CD4-positive, alpha-beta T cell treated with Interleukin-17A for 4 hours (primary cell): ENCODE results near the gene KLHL22.
A peak's percentile ranks its signal among the peaks of the same experiment; 100 is the strongest.
"Not testable (repeated sequence)": the region's sequence is repeated elsewhere in the genome, so short reads cannot be mapped to it uniquely, and the experiment has no call there.

Experiments
- DNase-seq: peaks from one replicate; pipeline ENCODE4 v3.0.0-alpha.2; 2020; ENCODE audit warnings: mixed read lengths

Gene KLHL22

DNA sequence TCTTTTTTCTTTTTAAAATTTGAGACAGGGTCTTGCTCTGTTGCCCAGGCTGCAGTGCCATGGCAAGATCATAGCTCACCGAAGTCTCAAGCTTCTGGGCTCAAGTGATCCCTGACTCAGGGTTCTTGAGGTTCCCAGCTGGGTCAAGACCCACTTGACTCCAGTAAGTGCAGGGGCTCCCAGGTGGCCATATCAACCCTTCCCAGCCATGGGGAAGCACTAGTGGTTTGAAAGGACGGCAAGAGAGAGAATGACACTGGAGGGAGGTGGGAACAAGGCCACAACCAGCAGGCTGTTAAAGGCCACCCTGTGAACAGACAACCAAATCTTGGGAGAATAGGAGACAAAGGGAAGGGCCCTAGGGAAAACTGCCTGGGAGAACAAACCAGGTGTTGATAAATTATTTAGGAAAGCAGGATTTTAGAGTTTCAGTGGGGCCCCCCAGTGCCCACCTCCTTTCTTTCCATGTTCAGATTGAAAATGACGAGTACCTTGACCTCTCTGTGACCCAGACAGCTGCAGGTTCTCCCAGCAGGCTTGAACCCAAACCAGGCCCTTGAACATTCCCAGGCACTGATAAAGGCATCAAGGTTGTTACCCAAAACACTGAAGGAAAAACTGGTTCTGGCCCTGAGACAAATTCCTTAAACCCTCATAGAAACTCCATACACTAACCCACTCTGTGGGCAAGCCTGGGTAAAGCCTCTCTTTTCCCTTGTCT lies 28.8 kb downstream of the KLHL22 start:
- DNase-seq, result no peak

DNA sequence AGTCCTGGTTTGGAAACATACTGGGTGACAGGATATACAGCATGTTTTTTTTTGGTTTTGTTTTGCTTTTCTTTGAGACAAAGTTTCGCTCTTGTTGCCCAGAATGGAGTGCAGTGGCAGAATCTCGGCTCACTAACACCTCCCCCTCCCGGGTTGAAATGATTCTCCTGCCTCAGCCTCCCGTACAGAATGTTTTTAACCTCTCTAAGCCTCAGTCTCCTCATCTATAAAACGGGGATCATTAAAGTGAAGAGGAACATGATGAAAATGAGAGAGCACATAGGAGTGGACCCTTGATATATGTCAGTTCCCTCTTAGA lies 29.9 kb downstream of the KLHL22 start:
- DNase-seq, result peak; percentile 33

DNA sequence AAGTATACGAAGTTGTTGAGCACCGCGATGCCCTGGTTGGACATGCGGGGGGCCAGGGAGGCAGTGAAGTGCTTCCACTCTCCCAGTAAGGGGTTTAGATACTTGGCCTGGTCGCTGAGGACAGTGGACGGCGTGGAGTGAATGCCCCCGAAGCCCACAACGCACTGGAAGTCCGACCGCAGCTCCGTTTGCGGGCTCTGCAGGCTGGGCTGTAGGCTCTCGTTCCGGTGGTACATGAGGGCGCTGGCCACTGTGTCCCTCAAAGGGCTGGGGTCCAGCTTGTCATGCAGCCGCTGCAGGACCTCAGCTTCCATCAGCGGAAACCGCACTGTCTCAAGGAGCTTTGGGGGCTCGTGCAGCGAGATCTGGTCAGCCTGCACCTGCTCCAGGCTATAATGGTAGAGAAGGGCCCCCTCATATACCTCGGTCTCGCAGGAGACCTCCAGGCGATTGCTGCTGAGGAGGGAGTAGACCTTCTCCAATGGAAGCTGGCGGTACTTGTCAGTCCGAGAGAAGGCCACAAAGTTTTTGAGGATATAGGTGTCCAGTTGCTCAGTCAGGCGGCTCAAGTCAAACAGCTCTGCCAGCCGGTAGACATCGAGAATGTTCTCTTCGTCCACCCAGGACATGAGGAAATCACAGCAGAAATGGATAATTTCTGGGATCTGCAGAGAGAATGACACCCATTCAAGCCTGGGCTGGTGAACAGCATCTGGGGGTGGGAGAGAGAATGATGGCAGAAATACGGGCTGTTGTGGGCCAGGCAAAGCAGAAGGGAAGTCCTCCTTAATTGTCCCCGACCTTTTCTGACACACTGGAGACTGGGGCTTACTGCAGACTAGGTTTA lies 30.5 kb downstream of the KLHL22 start:
- DNase-seq, result no peak

DNA sequence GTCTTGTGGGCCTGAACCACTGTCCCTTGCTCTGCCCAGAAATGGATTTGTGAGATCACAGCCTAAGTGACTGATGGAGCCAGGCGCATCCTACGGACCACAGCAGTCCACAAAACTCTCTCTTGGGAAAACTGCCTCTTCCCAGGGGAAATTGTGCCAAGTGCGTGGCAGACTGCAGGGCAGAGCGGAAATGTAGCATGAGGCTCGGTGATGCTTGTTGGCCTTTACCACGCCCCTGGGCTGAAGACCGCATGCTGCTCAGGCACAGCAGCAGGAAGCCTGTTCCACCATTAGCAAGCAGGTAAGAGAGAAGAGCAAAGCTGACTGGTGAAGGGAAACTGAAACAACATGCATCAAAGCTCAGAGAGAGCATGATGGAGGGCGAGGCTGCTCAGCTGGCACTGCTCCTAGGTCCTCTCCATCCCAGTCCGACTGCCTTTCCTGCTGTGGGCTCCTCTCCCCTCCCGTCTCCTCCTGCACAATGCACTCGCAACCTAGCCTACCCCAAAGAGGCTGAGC lies 31.4 kb downstream of the KLHL22 start:
- peak; percentile 77 for DNase-seq

DNA sequence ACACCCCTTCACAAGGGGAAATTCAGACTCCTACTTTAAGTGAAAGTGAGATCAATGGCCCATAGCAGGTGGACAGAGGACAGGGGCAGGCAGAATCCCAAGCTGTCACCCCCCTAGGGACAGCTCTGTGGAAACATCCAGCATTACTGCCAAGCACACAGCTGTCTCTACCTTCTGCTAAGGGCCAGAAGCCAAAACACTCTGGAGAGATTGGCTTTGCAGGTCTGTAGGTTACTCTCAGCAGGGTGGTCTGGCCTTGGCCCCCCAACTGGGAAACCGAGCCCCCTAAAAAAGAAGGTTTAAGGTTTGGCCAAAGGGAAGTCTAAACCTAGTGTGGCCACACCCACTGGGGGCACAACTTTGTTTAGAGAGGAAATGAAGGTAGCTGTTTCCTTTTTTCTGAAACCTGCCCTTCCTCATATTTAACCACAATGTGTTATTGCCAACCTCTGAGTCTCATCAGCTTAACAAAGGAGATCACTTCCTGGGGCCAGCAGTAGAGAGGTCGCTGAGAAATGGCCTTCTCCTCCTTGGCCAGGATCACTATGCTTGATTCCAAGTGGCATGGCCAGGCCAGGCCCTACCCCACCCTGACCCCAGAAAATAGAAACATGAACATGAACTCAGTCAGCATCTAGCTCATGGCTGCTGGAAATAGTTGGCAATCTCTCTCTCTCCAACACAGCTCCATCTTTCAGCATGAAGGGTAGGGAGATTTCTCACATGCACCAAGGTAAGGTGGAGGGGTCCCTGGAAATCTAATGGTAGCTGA lies 32.1 kb downstream of the KLHL22 start:
- peak; percentile 65 for DNase-seq

DNA sequence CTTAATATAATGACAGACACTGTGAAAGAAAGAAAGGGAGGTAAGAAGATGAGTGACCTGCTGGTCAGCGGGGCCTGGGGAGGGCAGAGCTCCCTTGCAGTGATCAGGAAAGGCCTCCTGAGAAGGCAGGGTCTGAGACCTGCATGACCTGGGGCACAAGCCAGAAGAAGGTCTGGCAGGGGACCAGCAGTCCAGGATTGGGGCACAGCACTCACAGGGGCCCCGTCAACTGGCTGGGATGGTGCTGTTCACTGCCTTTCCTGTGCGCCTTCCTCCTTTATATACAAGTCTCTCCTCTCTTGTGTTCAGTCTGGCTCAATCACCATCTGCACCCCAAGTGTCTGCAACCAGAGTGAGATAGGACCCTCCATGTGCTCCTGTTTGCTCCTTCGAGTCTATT lies 35.7 kb downstream of the KLHL22 start:
- no peak for DNase-seq

DNA sequence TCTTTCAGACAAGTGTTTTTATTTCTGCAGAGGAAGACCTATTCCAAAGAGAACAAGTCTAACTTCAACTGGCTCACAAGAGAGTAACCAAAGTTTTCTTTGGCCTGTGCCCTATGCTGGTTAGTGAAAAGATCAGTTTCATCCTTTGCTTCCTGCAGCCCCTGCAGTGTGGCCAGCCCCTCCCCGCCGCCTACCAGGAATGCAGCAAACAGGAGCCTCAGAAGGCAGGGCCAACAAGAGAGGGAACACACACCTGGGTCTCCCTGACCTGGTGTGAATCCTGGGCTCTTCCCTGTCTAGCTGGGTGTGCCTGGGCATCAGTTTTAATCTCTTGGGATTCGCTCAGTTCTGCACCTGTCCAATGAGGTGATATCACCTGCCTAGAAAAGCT lies 36.4 kb downstream of the KLHL22 start:
- DNase-seq, result no peak

DNA sequence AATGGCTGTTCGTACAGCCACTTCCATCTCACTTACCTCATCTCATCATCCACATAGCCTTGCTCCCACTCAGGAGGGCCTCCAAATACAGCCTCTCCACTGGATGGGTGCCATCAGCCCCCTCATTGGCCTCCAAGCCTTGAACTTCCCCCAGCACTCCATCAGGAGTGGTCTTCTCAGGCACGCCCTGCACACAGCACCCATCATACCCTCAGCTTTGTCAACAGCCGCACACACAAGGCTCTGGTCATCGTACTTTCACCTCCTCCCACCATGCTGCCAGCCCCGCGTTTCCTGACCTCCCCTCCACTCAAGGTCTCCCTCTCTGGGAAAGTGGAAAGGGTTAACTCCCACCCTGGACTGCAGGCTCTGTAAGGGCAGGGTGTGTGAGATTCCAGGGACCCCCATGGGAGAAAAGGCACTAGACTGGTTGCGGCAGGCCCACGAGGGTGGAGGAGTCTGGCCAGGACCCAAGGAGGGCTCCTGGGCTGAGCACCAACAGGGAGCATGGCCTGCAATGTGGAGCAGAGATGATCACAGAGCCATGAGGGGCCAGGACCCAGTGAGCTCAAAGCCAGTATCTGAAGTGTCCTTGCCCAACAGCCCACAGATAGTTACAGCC lies 37.0 kb downstream of the KLHL22 start:
- no peak for DNase-seq

DNA sequence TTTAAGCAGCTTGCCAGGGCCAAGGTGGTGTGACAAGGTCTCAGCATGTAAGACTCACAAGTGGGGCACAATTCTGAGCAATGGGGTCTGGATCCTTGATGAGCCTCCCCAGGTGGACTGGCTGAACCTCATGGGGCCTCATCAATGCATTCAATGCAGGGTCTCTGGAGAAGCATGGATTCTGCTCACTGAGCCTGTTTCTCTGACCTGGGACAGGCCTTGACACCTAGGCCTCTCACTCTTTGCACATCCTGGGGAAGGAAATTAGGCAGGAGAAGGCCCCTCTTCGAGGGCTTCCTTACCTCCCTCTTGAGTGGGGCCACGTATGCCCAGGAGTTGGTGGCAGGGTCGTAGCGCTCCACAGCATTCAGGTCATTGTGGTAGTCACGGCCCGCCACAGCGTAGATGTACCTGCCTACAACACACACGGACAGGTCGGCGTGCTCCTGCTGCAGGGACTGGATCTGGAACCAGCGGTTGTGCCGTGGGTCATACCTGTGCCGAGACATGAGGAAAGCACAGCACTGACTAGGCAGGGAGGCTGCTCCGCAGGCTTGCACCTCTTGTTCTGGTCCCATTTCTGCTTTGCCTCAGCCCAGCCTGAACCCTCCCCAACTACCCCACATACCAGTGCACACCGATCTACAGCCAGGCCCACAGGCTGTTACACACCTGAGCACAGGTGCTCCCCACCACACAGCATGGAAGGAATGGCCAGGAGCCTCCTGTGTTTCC lies 37.9 kb downstream of the KLHL22 start:
- no peak for DNase-seq

DNA sequence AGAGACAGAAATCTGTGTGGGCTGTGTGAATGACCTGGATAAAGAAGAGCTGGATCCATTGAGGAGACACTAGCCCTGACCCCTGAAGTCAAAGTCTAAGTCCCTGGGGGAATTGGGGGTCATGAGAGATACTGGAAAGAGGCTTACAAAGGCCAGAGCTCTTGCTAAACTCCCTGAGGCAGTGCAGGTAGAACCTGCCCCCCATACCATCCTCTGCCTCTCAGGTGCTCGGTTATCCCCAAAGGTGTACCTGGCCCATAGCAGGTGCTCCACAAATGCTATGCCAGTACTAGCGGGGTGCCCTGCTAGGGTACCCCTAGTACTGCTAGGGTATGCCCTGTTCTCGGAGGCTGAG lies 38.9 kb downstream of the KLHL22 start:
- DNase-seq, result no peak

DNA sequence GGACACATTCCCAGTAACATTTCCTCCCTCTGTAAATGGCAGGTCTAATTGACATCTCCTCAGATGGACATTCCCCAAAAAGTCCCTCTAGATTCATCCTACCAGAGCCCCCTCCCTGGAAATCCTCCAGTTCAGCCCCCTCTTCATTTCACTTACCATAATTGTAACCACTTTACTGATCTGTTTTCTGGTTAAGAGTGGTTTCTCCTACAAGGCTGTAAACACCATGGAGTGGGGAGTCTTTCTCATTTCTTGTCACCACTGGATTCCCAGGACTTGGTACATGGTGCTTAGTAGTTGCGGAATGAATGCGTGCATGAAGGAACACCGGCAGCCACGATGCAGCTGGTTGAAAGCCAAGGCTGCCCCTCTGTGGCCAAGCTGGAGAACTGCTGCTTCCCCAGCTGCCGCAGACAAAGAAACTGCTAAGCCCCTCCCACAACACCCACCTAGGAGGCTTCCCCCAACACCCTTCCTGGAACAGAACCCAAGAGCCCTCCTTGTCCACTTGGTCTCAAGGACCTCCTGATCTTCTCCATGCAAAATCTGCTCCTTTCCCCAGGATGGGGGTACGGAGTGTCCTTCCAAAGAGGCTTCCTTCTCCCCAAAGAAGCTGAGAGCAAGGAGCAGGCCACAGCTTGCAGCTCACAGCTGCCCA lies 39.4 kb downstream of the KLHL22 start:
- peak; percentile 82 for DNase-seq

DNA sequence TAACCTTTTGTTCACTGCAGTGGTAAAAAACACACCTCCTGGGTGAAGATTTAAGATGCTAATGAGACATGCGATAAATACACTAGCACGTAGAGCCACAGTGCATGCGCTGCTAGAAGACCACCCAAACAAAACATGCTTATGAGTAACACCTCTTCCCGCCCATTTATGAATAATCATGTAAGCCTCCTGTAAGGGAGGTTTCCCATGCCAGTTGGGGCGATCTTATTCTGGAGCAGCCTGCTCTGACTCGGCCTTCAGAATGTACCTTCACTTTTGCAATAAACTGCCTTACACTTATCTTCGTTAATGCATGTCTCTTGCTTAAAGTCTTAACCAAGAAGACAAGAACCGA lies 39.9 kb downstream of the KLHL22 start:
- no peak for DNase-seq

DNA sequence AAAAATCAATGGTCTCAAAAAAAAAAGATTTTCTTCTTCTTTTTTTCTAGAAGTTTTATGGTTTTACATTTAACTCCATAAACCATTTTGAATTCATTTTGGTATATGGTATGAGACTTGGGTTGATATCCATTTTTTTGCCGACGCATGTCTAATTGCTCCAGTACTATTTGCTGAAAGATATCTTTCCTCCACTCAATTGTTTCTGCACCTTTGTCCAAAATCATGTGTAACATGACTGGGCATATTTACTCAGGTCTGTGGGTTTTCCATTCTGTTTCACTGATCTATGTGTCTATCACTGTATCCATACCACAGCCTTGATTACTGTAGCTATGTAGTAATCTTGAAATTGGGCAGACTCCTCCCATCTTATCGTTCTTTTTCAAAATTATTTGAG lies 42.4 kb downstream of the KLHL22 start:
- DNase-seq, result no peak

DNA sequence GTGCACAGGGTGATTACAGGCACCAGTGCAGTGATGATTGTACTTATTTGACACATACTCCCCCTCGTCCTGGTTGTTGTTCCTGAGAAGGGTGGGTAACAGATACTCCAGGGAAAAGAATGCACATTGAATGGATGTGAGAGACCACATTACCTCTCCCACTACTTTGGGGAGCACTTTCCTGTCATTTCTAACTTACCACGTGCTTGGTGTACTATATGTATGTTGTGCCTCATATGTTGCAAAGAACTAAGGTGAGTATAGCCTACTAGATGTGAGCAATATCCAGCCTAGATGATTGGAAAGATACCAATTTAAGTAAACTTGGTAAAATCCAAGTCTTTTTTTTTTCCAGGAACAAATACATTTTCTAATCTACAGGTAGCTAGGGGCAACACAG lies 43.7 kb downstream of the KLHL22 start:
- DNase-seq, result no peak

DNA sequence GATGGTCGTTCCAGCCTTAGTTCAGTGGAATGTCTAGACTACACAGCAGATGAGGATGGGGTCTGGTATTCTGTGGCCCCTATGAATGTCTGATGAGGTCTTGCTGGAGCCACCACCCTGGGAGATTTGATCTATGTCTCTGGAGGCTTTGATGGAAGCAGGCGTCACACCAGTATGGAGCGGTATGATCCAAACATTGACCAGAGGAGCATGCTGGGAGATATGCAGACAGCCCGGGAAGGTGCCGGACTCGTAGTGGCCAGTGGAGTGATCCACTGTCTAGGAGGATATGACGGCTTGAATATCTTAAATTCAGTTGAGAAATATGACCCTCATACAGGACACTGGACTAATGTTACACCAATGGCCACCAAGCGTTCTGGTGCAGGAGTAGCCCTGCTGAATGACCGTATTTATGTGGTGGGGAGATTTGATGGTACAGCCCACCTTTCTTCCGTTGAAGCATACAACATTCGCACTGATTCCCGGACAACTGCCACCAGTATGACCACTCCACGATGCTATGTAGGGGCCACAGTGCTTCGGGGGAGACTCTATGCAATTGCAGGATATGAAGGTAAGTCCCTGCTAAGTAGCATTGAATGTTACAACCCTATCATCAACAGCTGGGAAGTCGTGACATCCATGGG lies 44.3 kb downstream of the KLHL22 start:
- DNase-seq, result not testable (repeated sequence)

DNA sequence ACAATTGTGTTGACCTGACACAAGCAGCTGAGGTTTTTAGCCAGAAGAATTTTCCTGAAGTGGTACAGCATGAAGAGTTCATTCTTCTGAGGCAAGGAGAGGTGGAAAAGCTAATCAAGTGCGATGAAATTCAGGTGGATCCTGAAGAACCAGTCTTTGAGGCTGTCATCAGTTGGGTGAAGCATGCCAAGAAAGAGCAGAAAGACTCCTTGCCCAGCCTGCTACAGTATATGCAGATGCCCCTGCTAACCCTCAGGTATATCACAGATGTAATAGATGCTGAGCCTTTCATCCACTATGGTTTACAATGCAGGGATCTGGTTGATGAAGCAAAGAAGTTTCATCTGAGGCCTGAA lies 45.1 kb downstream of the KLHL22 start:
- no peak for DNase-seq

DNA sequence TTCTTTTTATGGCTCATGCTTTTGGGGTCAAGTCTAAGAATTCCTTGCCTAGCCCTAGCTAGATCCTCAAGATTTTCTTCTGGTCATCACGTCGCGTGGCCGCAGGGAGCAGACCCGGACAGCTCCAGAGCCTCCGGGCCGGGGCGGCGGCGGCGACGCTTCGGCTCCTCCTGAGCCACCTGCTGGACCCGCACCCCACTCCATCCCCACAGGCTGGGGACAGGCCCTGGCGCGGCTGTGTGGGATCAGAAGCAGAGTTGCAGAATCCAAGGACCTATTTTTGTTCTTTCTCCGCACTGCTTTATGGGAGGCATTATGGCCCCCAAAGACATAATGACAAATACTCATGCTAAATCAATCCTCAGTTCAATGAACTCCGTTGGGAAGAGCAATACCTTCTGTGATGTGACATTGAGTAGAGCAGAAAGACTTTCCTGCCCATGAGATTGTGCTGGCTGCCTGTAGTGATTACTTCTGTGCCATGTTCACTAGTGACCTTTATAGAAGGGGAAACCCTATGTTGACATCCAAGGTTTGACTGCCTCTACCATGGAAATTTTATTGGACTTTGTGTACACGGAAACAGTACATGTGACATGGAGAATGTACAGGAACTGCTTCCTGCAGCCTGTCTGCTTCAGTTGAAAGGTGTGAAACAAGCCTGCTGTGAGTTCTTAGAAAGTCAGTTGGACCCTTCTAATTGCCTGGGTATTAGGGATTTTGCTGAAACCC lies 45.6 kb downstream of the KLHL22 start:
- DNase-seq, result no peak

DNA sequence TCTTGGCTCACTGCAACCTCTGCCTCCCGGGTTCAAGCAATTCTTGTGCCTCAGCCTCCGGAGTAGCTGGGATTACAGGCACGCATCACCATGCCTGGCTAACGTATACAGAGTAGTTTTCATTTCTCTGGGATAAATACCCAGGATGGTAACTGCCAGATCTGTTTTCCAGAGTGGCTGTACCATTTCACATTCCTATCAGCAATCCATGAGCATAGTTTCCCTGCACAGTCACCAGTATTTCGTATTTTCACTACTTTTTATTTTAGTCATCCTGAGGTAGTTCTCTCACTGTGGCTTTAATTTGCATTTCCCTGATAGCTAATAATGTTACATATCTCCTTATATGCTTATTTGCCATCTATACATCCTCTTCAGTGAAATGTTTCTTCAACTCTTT lies 47.0 kb downstream of the KLHL22 start:
- no peak for DNase-seq

DNA sequence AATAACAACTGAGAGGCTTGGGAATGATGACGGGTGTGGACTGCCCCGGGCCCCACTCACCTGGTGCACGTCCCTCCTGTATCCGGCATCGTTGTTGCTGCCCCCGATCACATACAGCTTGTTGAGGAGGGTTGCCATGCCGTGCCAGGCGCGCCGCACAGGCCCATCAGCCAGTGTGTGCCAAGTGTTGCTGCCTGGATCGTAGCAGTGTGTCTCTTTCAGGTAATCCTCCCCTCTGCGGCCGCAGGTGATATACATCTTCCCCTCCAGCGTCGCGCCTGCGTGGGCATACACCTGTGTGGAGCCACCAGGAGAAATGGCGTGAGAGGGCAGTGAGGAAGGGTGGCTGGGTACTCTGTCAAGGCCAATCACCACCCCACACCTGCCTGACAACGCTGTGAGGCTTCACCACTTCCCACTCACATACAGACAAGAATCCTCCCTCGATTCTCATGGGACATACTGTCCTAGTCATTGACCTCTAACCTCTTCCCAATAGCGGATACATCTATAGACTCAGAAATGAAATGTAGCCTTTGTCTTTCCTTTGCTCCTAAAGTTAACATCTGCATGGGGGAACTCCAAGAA lies 49.1 kb downstream of the KLHL22 start:
- DNase-seq, result no peak

DNA sequence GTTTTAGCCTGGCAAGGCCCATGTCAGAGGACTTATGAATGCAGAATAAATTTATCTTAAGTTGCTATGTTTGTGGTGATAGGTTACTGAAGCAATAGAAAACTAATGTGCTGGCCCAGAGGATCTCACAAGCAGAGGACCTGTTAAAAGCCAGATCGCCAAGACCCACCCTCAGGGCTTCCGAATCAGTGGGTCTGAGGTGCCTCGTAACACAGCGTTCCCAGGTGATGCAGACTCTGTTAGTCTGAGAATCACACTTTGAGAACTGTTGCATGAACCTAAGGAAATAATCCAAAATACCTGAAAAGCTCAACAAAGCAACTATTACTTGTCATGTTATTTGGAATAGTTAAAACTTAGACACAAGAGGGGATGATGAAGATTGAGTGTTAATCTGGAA lies 51.3 kb downstream of the KLHL22 start:
- no peak for DNase-seq
